ENCODE results near the gene TBX5.

TBX5 gene

DNA sequence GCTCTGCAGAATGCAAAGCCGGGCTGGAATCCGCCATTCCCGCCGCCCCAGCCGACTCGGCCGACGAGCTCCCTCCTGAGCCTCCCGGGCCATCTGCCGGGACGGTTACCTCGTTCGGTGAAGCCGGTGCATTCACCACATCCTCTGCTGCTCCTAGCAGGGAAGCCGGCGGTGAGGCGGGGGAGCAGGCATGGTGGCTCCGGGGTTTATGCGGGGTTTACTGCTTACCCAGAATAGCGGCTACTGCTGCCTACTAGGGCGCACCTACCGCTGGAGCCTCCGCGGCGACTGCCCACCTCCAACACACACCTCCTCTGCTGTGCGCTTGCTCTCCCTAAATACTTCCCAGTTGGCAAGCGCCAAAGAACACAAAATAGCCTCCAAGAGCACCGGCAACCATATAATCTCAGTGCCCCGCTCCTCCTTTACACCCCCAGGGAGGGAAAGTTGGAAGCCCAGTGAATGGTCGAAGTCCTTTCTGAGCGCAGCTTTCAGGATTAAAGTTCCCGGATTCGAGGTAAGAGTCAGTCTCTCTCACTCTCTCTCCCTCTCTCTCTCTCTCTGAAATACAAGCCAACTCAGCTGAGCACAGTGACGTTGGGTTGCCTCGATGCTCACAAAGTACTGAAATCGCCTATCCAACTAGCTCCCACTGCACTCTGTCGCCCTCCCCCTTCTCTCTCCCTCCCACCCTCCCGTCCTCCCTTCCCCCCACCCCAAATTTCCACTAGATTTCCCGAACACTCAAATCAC is at the start of gene TBX5:
TBX5 (minus strand) TSS at position 626 of the 753 bp plus-strand sequence. CDS start 2,246 bp downstream, outside the sequence.
- DNase-seq = no peak

- no peak for DNase-seq
Measured at GRCh38 chr12:114451657-114452056, 45.7 kb upstream of the TBX5 start.

DNA sequence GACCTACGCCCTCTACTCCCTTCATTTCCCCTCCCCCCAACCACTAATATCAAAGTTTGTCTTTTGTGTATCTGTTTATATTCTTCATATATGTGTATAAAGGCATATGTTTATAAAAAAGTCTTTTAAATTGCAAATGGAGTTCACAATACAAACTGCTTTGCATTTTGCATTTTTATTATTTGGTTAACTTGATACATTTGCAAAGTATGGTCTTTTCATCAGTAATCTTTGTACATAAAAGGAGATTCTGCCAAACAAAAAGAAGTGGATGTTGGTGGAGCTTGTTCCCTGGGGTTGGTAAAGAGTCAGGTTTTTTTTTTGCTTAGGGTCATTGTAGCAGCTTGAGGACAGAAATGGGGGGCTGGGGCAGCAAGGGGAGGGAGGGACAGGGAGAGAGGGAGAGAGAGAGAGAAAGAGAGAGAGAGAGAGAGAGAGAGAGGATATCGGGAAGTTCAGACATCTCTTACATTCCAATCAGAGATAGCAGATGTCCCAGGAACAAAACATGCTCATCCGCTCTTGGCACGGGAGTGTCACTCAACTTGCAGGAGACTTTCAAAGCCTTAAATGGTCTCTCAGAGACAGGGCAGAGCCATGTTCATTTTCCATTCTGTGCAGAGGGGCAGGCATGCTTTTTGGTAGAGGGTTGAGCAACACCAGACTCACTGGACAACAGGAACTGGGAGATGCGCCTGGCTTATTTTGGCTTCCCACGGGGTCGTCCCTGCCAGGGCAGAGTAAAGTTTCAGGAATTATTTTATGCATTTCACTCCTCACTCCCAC is 44.8 kb upstream of the TBX5 start:
- no peak for DNase-seq

- no peak for DNase-seq
Measured at GRCh38 chr12:114450019-114450418, 44.1 kb upstream of the TBX5 start.

GRCh38 chr12:114448618-114448933 is 42.6 kb upstream of the TBX5 start:
- DNase-seq = no peak

DNA sequence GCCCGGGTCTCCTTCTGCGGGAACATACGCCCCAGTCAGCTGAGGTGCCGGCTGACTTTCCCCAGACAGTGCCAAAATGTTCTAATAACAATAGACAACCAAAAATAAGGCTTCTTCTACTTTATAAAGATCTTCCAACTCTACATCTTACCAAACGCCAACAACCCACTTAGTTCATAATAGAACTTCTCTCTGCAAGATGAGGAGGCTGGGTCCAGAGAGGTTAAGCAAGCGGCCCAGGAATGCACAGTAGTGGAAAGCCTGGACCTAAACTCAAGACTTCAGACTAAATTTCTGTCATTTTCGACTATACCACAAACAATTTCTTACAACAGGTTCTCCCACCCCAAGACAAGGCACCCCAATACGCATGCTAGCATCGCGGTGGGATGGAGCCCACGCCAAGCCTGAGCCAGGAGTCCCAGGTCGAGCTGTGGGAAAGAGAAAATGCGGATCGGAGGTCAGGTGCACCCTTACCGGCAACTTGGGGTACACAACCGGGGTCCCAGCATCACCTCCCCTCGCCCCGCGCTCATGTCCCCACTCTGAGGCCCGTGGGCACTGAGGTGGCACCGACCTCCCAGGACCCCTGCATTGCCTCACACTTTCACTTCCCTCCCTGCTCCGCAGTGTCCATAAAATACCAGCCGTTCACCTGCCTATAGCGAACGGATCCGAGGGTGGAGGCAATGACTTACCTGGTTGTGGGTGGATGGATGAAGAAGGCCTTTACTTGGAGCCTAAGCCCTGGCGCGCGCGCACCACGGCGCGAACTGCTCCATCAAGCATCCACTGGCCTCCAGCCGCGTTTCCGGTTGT is 42.1 kb upstream of the TBX5 start:
- DNase-seq = no peak

GRCh38 chr12:114447274-114447716 is 41.4 kb upstream of the TBX5 start:
- DNase-seq = no peak

DNA sequence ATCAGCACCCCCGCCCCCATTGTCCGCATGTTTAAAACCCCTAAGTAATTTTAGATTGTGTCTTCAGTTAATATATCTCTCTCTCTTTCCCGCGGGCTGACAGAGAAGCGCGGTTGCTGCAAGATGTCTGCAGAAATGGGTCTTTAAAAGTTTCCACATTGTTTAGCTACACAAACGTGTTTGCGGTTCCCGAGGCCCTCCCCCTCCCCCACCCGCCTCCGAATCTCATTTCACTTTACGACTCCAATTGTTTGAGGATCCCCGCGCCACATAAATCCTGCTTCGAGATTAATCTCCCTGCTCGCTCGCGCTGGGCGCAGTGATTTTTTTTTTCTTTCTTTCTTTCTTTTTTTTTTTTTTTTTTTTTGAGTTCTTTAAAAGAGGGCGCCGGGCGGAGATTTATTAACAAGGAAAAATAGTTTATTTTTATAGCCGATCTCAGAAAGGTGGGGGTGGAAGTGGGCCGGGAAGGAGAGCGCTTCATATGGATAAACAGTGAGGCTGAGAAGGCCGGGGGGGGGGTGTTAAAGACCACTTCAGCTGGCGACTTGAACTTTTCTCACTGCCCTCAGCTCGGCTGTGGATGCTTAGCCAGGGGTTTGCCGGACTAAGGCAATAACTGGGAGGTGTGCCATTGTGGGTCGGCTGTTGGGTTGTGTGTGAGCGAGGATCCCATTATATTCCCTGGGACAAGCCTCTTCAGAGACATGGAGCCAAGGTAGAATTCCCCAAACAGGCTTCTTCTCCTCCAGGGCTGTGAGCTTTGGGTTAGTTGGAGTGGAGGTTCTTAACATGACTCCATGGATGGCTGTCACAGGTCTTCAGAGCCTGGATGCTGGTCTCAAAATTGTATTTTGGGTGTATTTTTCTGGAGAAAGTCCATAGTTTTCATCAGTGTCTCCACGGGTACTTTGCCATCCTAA is 39.7 kb upstream of the TBX5 start:
- DNase-seq = no peak

DNA sequence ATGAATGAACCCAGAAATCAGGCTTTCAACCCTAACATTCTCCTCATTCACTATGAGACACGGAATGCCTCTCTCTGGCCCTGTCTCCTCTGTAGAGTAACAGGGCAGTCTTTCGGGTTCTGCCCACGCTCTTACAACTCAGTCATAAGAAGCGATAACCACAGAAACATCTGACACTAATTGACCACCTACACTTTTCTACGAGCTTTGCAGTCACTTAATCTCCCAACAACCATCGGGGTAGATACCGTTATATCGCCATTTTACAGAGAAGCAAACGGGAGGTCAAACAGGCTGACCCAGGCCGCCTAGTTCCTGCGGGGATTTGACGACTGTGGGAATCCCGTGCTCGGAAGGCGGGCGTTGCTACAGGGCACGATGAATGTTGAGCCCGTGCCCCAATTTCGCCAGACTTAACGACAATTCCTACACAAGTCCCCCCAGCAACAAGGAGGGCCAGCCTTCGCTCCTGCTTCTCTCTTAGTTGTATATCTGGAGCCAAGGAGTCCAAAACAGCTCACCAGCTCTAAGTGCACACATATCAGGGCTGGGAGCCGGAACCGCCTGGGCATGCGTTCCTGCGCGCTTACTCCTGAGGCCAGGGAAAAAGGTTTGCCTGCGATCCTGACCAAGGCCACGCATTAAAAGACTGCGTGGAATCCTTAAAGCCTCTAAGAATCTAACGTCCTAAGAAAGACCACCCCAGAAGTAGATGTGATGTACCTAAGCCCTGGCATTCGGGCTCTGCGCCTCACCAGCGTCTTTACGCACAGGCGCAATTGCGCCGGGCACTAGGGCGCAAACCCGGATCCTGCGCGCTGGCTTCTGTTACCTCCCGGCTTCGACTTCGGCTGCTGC is 38.7 kb upstream of the TBX5 start:
- DNase-seq = no peak

- DNase-seq = no peak
Measured at GRCh38 chr12:114443607-114444421, 37.9 kb upstream of the TBX5 start.

GRCh38 chr12:114442578-114442977 is 36.6 kb upstream of the TBX5 start:
- no peak for DNase-seq

GRCh38 chr12:114441545-114441944 is 35.6 kb upstream of the TBX5 start:
- no peak for DNase-seq

GRCh38 chr12:114441039-114441383 is 35.1 kb upstream of the TBX5 start:
- DNase-seq = no peak

DNA sequence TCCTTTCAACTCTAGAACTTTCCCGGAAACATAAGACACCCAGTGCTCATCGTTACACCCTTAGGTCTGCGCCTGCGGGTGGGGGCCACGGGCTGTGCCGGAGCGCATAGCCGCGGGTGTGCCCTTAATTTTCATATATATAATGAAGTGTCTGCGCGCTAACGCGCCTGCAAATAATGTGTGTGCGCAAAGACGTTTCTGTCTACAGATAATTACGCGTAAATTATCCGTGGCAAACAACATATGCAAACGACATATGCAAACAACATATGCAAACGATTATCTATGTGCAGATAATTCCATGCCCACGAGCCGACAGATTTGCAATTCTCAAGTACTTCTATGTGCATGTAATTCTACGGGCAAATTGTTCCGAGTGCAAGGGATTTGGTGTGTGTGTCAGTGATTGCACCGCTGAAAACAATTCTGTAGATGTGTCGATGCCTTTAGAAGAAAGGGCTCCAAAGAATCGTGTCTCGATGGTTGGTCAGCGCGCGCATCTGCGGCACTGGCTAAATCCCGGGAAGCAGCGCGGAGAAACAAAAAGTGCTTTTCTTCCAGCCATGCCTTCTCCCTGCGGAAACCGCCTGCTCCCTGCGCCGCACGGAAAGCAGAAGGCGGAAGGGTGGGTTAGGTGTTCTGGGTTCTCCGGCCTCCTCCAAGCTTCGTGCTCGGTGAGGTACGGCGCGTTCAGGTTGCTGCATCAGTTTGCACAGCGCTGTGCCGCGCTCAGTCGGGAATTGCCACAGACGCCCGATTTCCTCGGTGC is 34.5 kb upstream of the TBX5 start:
- DNase-seq = no peak

- DNase-seq = no peak
Measured at GRCh38 chr12:114439817-114440216, 33.9 kb upstream of the TBX5 start.

- no peak for DNase-seq
Measured at GRCh38 chr12:114439261-114439683, 33.3 kb upstream of the TBX5 start.

DNA sequence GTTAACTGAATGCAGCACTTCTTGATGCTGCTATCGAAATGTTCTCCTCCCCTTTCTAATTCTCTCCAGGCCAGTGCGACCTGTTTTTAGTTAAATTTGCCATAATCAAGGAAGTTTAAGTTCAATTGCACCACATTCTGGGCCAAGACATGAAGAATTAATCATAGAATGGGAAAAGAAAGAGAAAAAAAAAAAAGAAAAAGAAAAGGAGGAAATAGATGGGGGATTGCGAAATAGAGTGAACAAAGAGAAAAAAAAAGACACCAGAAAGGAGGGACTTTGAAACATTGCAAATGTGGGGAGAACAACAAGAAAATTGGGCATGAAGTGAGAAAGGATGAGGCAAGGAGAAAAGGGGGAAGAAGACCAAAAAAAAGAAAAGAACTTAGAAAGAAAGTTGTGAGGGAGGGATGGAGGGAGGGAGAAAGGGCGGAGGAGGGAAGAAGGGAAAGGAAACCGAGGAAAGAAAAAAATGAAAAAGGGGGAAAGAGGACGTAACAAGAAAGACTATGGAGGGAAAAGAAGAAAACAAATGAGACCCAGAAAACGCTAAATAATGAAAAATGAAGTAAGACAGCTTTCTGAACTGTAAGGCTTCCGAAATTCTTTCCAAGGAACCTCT is 32.8 kb upstream of the TBX5 start:
- DNase-seq = no peak

GRCh38 chr12:114434341-114434740 is 28.4 kb upstream of the TBX5 start:
- DNase-seq = no peak

DNA sequence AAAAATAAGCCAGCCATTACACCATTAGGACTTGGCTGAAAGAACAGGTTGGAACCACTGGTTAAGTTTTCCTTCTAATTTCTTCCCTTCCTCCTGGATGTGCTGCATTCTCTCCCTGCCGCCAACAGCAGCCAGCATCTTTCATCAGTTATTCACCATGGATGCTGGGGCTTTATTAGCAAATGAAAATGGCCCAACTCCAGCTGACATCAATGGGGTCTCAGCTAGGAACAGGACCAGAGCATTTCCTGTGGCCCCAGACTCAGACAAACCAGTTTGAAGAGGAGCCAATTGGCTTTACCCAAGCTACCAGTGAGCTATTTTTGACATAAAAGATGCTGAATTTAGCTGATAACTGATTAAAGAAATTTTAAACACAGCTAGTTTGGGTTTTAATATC is 26.0 kb upstream of the TBX5 start:
- DNase-seq = no peak
